ENCODE results near the gene PCED1B. TPM values are rescaled to one million over a fixed set of nuclear protein-coding genes. Genes with fewer than 3 reads are reported as not detected.

PCED1B gene
- total RNA-seq, 5 donors from 2014 or later (not counting 1 experiment from before 2014, with no cell fraction given), result 53.7 to 159 (median 119) TPM

- POLR2A ChIA-PET, result interaction anchor here in 1 of 2 donors (0.6 kb wide), 1 partner anchor 42 kb away, joined by 3 read pairs; no protein-coding TSS in a partner anchor
- Mint-ChIP-seq H3K4me1 (peaks cover 4 to 15% (median 8%) of the 10 kb centered on the region in 3 donors), H3K4me3 (peak overlapping the region in 1 of 3 donors; percentile 36), H3K27ac (peak overlapping the region in 1 of 2 donors; percentile 36), H3K36me3 (peaks cover 54% of the 10 kb centered on the region), H3K27me3 (no peaks in the 10 kb centered on the region), H3K9me3 (peaks cover 19 to 44% (median 27%) of the 10 kb centered on the region in 3 donors)
- H3K9me3 ChIP-seq, result no peaks in the 10 kb centered on the region
- peaks cover 0 to 15% of the 10 kb centered on the region in 2 donors for H3K36me3 ChIP-seq (ENCODE audit: control insufficient read depth in 2 of 2, extremely low read depth in 1 of 2, insufficient read depth in 1 of 2, low read length in 1 of 2)
- H3K27ac ChIP-seq (ENCODE audit: low read length), result no peak overlapping the region
- CTCF ChIA-PET, result interaction anchor here in 1 of 2 donors (1.3 kb wide), 1 partner anchor 9 kb away, joined by 3 read pairs; no protein-coding TSS in a partner anchor
- H3K27me3 ChIP-seq (replicated peaks in 1 of 2; ENCODE audit: control insufficient read depth in 2 of 2, extremely low read depth in 1 of 2, insufficient read depth in 2 of 2, low read length in 1 of 2), result no peaks in the 10 kb centered on the region
- WGBS (ENCODE audit: insufficient coverage), result 100% methylated on average over 1 of the region's 3 CpGs
- no peak for ATAC-seq (replicated peaks in 1 of 4)
- H3K4me1 ChIP-seq (ENCODE audit: control insufficient read depth in 1 of 2, extremely low read depth in 1 of 2, insufficient read depth in 2 of 2, low read length in 2 of 2), result peaks cover 0 to 15% of the 10 kb centered on the region in 2 experiments
- no peak overlapping the region for H3K4me3 ChIP-seq (ENCODE audit: control insufficient read depth in 1 of 2, extremely low read depth in 1 of 2, low read length in 1 of 2)
- no peak for DNase-seq
Measured at GRCh38 chr12:47251919-47252318, 172.5 kb downstream of the PCED1B start.

GRCh38 chr12:47264951-47265350 lies 185.5 kb downstream of the PCED1B start:
- no peak overlapping the region for H3K27ac ChIP-seq (ENCODE audit: low read length)
- H3K9me3 ChIP-seq, result no peaks in the 10 kb centered on the region
- H3K4me1 ChIP-seq (ENCODE audit: control insufficient read depth in 1 of 2, extremely low read depth in 1 of 2, insufficient read depth in 2 of 2, low read length in 2 of 2), result peaks cover 12 to 19% of the 10 kb centered on the region in 2 experiments
- peaks cover 41 to 49% (median 46%) of the 10 kb centered on the region in 3 donors for H3K4me1 Mint-ChIP-seq
- no peaks in the 10 kb centered on the region for H3K36me3 ChIP-seq (ENCODE audit: control insufficient read depth in 2 of 2, extremely low read depth in 1 of 2, insufficient read depth in 1 of 2, low read length in 1 of 2)
- H3K27ac Mint-ChIP-seq, result no peak overlapping the region
- H3K27me3 ChIP-seq (replicated peaks in 1 of 2; ENCODE audit: control insufficient read depth in 2 of 2, extremely low read depth in 1 of 2, insufficient read depth in 2 of 2, low read length in 1 of 2), result no peaks in the 10 kb centered on the region
- ATAC-seq (replicated peaks in 1 of 4), result no peak
- ChIA-PET CTCF (interaction anchor here in 1 of 2 donors (0.6 kb wide), 1 partner anchor 44 kb away, joined by 4 read pairs; no protein-coding TSS in a partner anchor), POLR2A (no interaction called here)
- peaks cover 3% of the 10 kb centered on the region for H3K36me3 Mint-ChIP-seq
- H3K4me3 ChIP-seq (ENCODE audit: control insufficient read depth in 1 of 2, extremely low read depth in 1 of 2, low read length in 1 of 2), result no peak overlapping the region
- DNase-seq, result no peak
- H3K27me3 Mint-ChIP-seq, result no peaks in the 10 kb centered on the region
- H3K9me3 Mint-ChIP-seq, result peaks cover 0 to 8% (median 0%) of the 10 kb centered on the region in 3 donors
- no peak overlapping the region for H3K4me3 Mint-ChIP-seq
- WGBS (ENCODE audit: insufficient coverage), result 0% methylated on average over 1 of the region's 4 CpGs

- Histone ChIP-seq H3K4me1 (ENCODE audit: control insufficient read depth in 1 of 2, extremely low read depth in 1 of 2, insufficient read depth in 2 of 2, low read length in 2 of 2) (peaks cover 13 to 20% of the 10 kb centered on the region in 2 experiments), H3K9me3 (no peaks in the 10 kb centered on the region), H3K27me3 (replicated peaks in 1 of 2; ENCODE audit: control insufficient read depth in 2 of 2, extremely low read depth in 1 of 2, insufficient read depth in 2 of 2, low read length in 1 of 2) (no peaks in the 10 kb centered on the region), H3K27ac (ENCODE audit: low read length) (no peak overlapping the region), H3K36me3 (ENCODE audit: control insufficient read depth in 2 of 2, extremely low read depth in 1 of 2, insufficient read depth in 1 of 2, low read length in 1 of 2) (no peaks in the 10 kb centered on the region), H3K4me3 (ENCODE audit: control insufficient read depth in 1 of 2, extremely low read depth in 1 of 2, low read length in 1 of 2) (no peak overlapping the region)
- Mint-ChIP-seq H3K4me3 (no peak overlapping the region), H3K27me3 (no peaks in the 10 kb centered on the region), H3K27ac (no peak overlapping the region), H3K36me3 (peaks cover 3% of the 10 kb centered on the region), H3K9me3 (peaks cover 0 to 8% (median 0%) of the 10 kb centered on the region in 3 donors), H3K4me1 (peaks cover 44 to 51% (median 49%) of the 10 kb centered on the region in 3 donors)
- ChIA-PET CTCF (interaction anchor here in 1 of 2 donors (0.6 kb wide), 1 partner anchor 44 kb away, joined by 4 read pairs; no protein-coding TSS in a partner anchor), POLR2A (no interaction called here)
- no peak for DNase-seq
- no peak for ATAC-seq (replicated peaks in 1 of 4)
- no CpG with 5 or more reads among the region's 4 CpGs for WGBS (ENCODE audit: insufficient coverage)
Measured at GRCh38 chr12:47265391-47265790, 186.0 kb downstream of the PCED1B start.

DNA sequence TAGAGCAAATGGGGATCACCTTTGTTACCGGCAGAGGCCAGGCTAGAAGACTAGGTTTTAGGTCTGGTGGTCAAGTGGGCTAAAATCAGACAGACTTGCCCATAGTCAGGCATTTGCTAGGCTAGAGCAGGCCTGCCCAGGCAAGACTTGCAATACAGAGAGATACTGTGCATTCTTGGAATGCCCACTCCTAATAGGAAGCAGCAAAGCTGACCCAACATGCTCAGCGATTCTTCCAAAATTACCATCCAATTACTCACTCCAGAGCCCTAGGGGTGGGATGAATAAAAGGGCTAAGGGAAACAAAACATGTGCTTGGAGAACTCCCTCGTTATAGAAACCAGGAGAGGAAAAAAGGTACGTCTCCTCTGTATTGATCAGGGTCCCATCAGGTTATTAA lies 188.2 kb downstream of the PCED1B start:
- peaks cover 66 to 72% (median 71%) of the 10 kb centered on the region in 3 donors for H3K4me1 Mint-ChIP-seq
- ATAC-seq (replicated peaks in 1 of 4), result no peak
- H3K36me3 Mint-ChIP-seq, result peaks cover 3% of the 10 kb centered on the region
- H3K36me3 ChIP-seq (ENCODE audit: control insufficient read depth in 2 of 2, extremely low read depth in 1 of 2, insufficient read depth in 1 of 2, low read length in 1 of 2), result no peaks in the 10 kb centered on the region
- DNase-seq, result no peak
- H3K4me3 ChIP-seq (ENCODE audit: control insufficient read depth in 1 of 2, extremely low read depth in 1 of 2, low read length in 1 of 2), result no peak overlapping the region
- H3K4me1 ChIP-seq (ENCODE audit: control insufficient read depth in 1 of 2, extremely low read depth in 1 of 2, insufficient read depth in 2 of 2, low read length in 2 of 2), result peaks cover 27 to 32% of the 10 kb centered on the region in 2 experiments
- H3K27me3 Mint-ChIP-seq, result no peaks in the 10 kb centered on the region
- 100% methylated on average over 1 of the region's 4 CpGs for WGBS (ENCODE audit: insufficient coverage)
- no peak overlapping the region for H3K27ac ChIP-seq (ENCODE audit: low read length)
- no peak overlapping the region for H3K27ac Mint-ChIP-seq
- peaks cover 0 to 8% (median 0%) of the 10 kb centered on the region in 3 donors for H3K9me3 Mint-ChIP-seq
- H3K9me3 ChIP-seq, result no peaks in the 10 kb centered on the region
- H3K27me3 ChIP-seq (replicated peaks in 1 of 2; ENCODE audit: control insufficient read depth in 2 of 2, extremely low read depth in 1 of 2, insufficient read depth in 2 of 2, low read length in 1 of 2), result no peaks in the 10 kb centered on the region
- POLR2A ChIA-PET, result interaction anchor here in 1 of 2 donors (0.9 kb wide), 1 partner anchor 25 kb away, joined by 3 read pairs; no protein-coding TSS in a partner anchor
- no peak overlapping the region for H3K4me3 Mint-ChIP-seq
- CTCF ChIA-PET, result no interaction called here

- ATAC-seq (replicated peaks in 1 of 4), result no peak
- CTCF ChIA-PET, result no interaction called here
- DNase-seq, result no peak
- POLR2A ChIA-PET, result interaction anchor here in 1 of 2 donors (0.5 to 0.6 kb wide), 2 partner anchors 35 to 48 kb away, joined by 3 read pairs; no protein-coding TSS in a partner anchor
- H3K36me3 ChIP-seq (ENCODE audit: control insufficient read depth in 2 of 2, extremely low read depth in 1 of 2, insufficient read depth in 1 of 2, low read length in 1 of 2), result no peaks in the 10 kb centered on the region
- Mint-ChIP-seq H3K4me3 (peak overlapping the region in 1 of 3 donors; percentile 41), H3K36me3 (peaks cover 3% of the 10 kb centered on the region), H3K27me3 (no peaks in the 10 kb centered on the region), H3K4me1 (peaks cover 75 to 83% (median 83%) of the 10 kb centered on the region in 3 donors), H3K27ac (peak overlapping the region; percentile 40 to 56), H3K9me3 (peaks cover 0 to 8% (median 0%) of the 10 kb centered on the region in 3 donors)
- no peaks in the 10 kb centered on the region for H3K9me3 ChIP-seq
- peaks cover 30 to 42% of the 10 kb centered on the region in 2 experiments for H3K4me1 ChIP-seq (ENCODE audit: control insufficient read depth in 1 of 2, extremely low read depth in 1 of 2, insufficient read depth in 2 of 2, low read length in 2 of 2)
- no peak overlapping the region for H3K4me3 ChIP-seq (ENCODE audit: control insufficient read depth in 1 of 2, extremely low read depth in 1 of 2, low read length in 1 of 2)
- no peak overlapping the region for H3K27ac ChIP-seq (ENCODE audit: low read length)
- WGBS (ENCODE audit: insufficient coverage), result 100% methylated on average over 2 of the region's 13 CpGs
- no peaks in the 10 kb centered on the region for H3K27me3 ChIP-seq (replicated peaks in 1 of 2; ENCODE audit: control insufficient read depth in 2 of 2, extremely low read depth in 1 of 2, insufficient read depth in 2 of 2, low read length in 1 of 2)
Measured at GRCh38 chr12:47268501-47269454, 189.4 kb downstream of the PCED1B start.

- Mint-ChIP-seq H3K4me3 (peak overlapping the region in 1 of 3 donors; percentile 41), H3K9me3 (peaks cover 0 to 3% (median 0%) of the 10 kb centered on the region in 3 donors), H3K4me1 (peaks cover 75 to 83% (median 82%) of the 10 kb centered on the region in 3 donors), H3K36me3 (no peaks in the 10 kb centered on the region), H3K27ac (peak overlapping the region; percentile 56 to 75), H3K27me3 (no peaks in the 10 kb centered on the region)
- no CpG with 5 or more reads among the region's 1 CpG for WGBS (ENCODE audit: insufficient coverage)
- no peaks in the 10 kb centered on the region for H3K36me3 ChIP-seq (ENCODE audit: control insufficient read depth in 2 of 2, extremely low read depth in 1 of 2, insufficient read depth in 1 of 2, low read length in 1 of 2)
- POLR2A ChIA-PET, result no interaction called here
- H3K27me3 ChIP-seq (replicated peaks in 1 of 2; ENCODE audit: control insufficient read depth in 2 of 2, extremely low read depth in 1 of 2, insufficient read depth in 2 of 2, low read length in 1 of 2), result no peaks in the 10 kb centered on the region
- ATAC-seq (replicated peaks in 1 of 4), result peak in 1 of 4 experiments; percentile 59
- CTCF ChIA-PET, result interaction anchor here in 1 of 2 donors (1.0 kb wide), 1 partner anchor 11 kb away, joined by 3 read pairs; no protein-coding TSS in a partner anchor
- peaks cover 32 to 48% of the 10 kb centered on the region in 2 experiments for H3K4me1 ChIP-seq (ENCODE audit: control insufficient read depth in 1 of 2, extremely low read depth in 1 of 2, insufficient read depth in 2 of 2, low read length in 2 of 2)
- H3K4me3 ChIP-seq (ENCODE audit: control insufficient read depth in 1 of 2, extremely low read depth in 1 of 2, low read length in 1 of 2), result no peak overlapping the region
- no peak for DNase-seq
- no peaks in the 10 kb centered on the region for H3K9me3 ChIP-seq
- no peak overlapping the region for H3K27ac ChIP-seq (ENCODE audit: low read length)
Measured at GRCh38 chr12:47269916-47270315, 190.5 kb downstream of the PCED1B start.

All from T-cell (primary cell).